Neural cell (in vitro differentiated cells): ENCODE results near the gene GRIA1. TPM values are rescaled to one million over a fixed set of nuclear protein-coding genes. Genes with fewer than 3 reads are reported as not detected.

ENCODE experiments used
- H2AFZ ChIP-seq: fragments of 200-600, 300-800 bp; sonication (generic), shearing (Covaris generic); 2 replicates; pipeline ENCODE4 v1.6.0; 2014; ENCODE audit warnings: low read depth, mild to moderate bottlenecking, antibody characterized with exemption, low read length, moderate library complexity
- H3F3A ChIP-seq: fragments of 200-600 bp; shearing (Covaris generic); 2 replicates; pipeline ENCODE4 v1.6.1; 2016; ENCODE audit warnings: mild to moderate bottlenecking, moderate library complexity, mixed read lengths, antibody characterized with exemption, low read length; ENCODE audit not compliant: insufficient read depth, poor library complexity, severe bottlenecking
- H3K27ac ChIP-seq: fragments of 200-600, 300-800 bp; sonication (generic), shearing (Covaris generic); 2 replicates; pipeline ENCODE4 v1.5.1; 2014; ENCODE audit warnings: mild to moderate bottlenecking, low read length, moderate library complexity
- H3K27me3 ChIP-seq: fragments of 300-800, 200-600 bp; sonication (generic), shearing (Covaris generic); 2 replicates; pipeline ENCODE4 v1.6.0; 2014; ENCODE audit warnings: mild to moderate bottlenecking, low read depth, low read length, moderate library complexity; ENCODE audit not compliant: insufficient read depth
- H3K36me3 ChIP-seq: fragments of 300-800, 200-600 bp; sonication (generic), shearing (Covaris generic); 2 replicates; pipeline ENCODE4 v1.5.1; 2014; ENCODE audit warnings: mild to moderate bottlenecking, antibody characterized with exemption, low read length, moderate library complexity; ENCODE audit not compliant: insufficient read depth
- H3K4me2 ChIP-seq: fragments of 300-800, 200-600 bp; sonication (generic), shearing (Covaris generic); 2 replicates; pipeline ENCODE4 v1.6.0; 2014; ENCODE audit warnings: mild to moderate bottlenecking, low read length
- H3K4me3 ChIP-seq: fragments of 300-800, 200-600 bp; sonication (generic), shearing (Covaris generic); 2 replicates; pipeline ENCODE4 v1.5.1; 2014; ENCODE audit warnings: mild to moderate bottlenecking, low read length, moderate library complexity
- H3K79me2 ChIP-seq: fragments of 200-600 bp; shearing (Covaris generic); replicated peaks from 2 replicates; pipeline ENCODE4 v1.6.0; 2014; ENCODE audit warnings: mild to moderate bottlenecking, low read length, moderate library complexity; ENCODE audit not compliant: insufficient read depth
- H3K9ac ChIP-seq: fragments of 300-800, 200-600 bp; sonication (generic), shearing (Covaris generic); 2 replicates; pipeline ENCODE4 v1.6.1; 2016; ENCODE audit warnings: mild to moderate bottlenecking, low read length, mixed read lengths
- H3K9me2 ChIP-seq: fragments of 200-600 bp; shearing (Covaris generic); 2 replicates; pipeline ENCODE4 v1.6.1; 2016; ENCODE audit warnings: mild to moderate bottlenecking, low read length, mixed read lengths; ENCODE audit not compliant: insufficient read depth
- H3K9me3 ChIP-seq: fragments of 200-600, 300-800 bp; sonication (generic), shearing (Covaris generic); 2 replicates; pipeline ENCODE4 v1.6.1; 2016; ENCODE audit warnings: mild to moderate bottlenecking, mixed run types, low read length, moderate library complexity, mixed read lengths
- H4K20me1 ChIP-seq: fragments of 200-600 bp; shearing (Covaris generic); 2 replicates; pipeline ENCODE4 v1.6.1; 2016; ENCODE audit warnings: mild to moderate bottlenecking, mixed run types; ENCODE audit not compliant: insufficient read depth
- EP300 ChIP-seq: fragments of 450-650 bp; conservative IDR thresholded peaks from 2 replicates; pipeline ENCODE4 v1.6.1; 2014; ENCODE audit warnings: antibody characterized with exemption, mild to moderate bottlenecking, moderate library complexity; ENCODE audit not compliant: poor library complexity, severe bottlenecking
- EZH2 ChIP-seq: fragments of 200-600, 300-800 bp; shearing (Covaris generic), sonication (generic); IDR thresholded peaks from 2 replicates; pipeline ENCODE4 v1.6.1; 2014; ENCODE audit warnings: antibody characterized with exemption, low read length, borderline replicate concordance, mild to moderate bottlenecking; ENCODE audit not compliant: insufficient read depth, poor library complexity, severe bottlenecking
- MXI1 ChIP-seq: fragments of 450-650 bp; conservative IDR thresholded peaks from 2 replicates; pipeline ENCODE4 v1.6.1; 2014; ENCODE audit warnings: antibody characterized with exemption, mild to moderate bottlenecking; ENCODE audit not compliant: poor library complexity, severe bottlenecking
- POLR2AphosphoS5 ChIP-seq: IDR thresholded peaks from 2 replicates; pipeline ENCODE4 v1.6.1; 2012
- RAD21 ChIP-seq: fragments of 450-650 bp; conservative IDR thresholded peaks from 2 replicates; pipeline ENCODE4 v1.6.1; 2014; ENCODE audit warnings: antibody characterized with exemption, mild to moderate bottlenecking, moderate library complexity
- SMC3 ChIP-seq: fragments of 450-650 bp; conservative IDR thresholded peaks from 2 replicates; pipeline ENCODE4 v1.6.1; 2014; ENCODE audit warnings: antibody characterized with exemption, mild to moderate bottlenecking, moderate library complexity; ENCODE audit not compliant: poor library complexity
- TAF1 ChIP-seq: IDR thresholded peaks from 2 replicates; pipeline ENCODE4 v1.6.1; 2012; ENCODE audit warnings: low read depth
- polyA plus RNA-seq: library from polyadenylated mRNA; depleted of rRNA; stranded (reverse); fragments of >200 nt; gene quantifications from 2 replicates; pipeline ENCODE4 v1.2.3, GENCODE V29; 2014
- TF ChIP-seq, protein P1 (sequence below): fragments of 450-650 bp; IDR thresholded peaks from 2 replicates; pipeline ENCODE4 v1.5.1; 2014; ENCODE audit warnings: antibody characterized with exemption, mild to moderate bottlenecking, moderate library complexity; ENCODE audit not compliant: poor library complexity, severe bottlenecking
- TF ChIP-seq, protein P2 (sequence below): IDR thresholded peaks from 2 replicates; pipeline ENCODE4 v1.6.1; 2012; ENCODE audit warnings: borderline replicate concordance

Gene GRIA1
- polyA plus RNA-seq, 1 donor from 2014 or later, result 59.6 TPM

DNA sequence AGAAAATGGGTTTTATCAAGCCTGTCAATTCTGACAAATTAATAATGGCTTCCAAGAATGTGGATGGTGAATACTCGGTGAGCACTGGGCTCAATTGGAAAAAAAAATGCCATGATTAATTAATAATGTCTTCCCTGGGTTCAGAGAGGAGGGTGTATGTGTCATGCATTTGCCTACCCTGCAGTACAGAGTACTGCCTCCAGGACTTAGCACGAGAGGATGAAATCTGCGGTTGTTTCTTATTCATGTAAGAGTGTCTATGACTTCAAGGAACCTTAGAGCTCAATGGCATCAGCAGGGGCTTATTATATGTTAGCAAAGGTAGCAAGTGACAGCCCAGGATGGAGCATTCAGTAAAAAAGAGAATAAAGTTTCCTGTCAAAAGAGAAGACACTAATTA is 132.7 kb downstream of the GRIA1 start:
- H3F3A ChIP-seq, result peaks cover 3% of the 10 kb centered on the region
- TF ChIP-seq POLR2AphosphoS5, result no peak
- TF ChIP-seq, protein P1, sequence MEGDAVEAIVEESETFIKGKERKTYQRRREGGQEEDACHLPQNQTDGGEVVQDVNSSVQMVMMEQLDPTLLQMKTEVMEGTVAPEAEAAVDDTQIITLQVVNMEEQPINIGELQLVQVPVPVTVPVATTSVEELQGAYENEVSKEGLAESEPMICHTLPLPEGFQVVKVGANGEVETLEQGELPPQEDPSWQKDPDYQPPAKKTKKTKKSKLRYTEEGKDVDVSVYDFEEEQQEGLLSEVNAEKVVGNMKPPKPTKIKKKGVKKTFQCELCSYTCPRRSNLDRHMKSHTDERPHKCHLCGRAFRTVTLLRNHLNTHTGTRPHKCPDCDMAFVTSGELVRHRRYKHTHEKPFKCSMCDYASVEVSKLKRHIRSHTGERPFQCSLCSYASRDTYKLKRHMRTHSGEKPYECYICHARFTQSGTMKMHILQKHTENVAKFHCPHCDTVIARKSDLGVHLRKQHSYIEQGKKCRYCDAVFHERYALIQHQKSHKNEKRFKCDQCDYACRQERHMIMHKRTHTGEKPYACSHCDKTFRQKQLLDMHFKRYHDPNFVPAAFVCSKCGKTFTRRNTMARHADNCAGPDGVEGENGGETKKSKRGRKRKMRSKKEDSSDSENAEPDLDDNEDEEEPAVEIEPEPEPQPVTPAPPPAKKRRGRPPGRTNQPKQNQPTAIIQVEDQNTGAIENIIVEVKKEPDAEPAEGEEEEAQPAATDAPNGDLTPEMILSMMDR, result no peak
- TF ChIP-seq SMC3, result no peak
- TF ChIP-seq EP300, result no peak
- TF ChIP-seq EZH2, result no peak
- no peak for TF ChIP-seq TAF1
- TF ChIP-seq MXI1, result no peak
- TF ChIP-seq, protein P2, sequence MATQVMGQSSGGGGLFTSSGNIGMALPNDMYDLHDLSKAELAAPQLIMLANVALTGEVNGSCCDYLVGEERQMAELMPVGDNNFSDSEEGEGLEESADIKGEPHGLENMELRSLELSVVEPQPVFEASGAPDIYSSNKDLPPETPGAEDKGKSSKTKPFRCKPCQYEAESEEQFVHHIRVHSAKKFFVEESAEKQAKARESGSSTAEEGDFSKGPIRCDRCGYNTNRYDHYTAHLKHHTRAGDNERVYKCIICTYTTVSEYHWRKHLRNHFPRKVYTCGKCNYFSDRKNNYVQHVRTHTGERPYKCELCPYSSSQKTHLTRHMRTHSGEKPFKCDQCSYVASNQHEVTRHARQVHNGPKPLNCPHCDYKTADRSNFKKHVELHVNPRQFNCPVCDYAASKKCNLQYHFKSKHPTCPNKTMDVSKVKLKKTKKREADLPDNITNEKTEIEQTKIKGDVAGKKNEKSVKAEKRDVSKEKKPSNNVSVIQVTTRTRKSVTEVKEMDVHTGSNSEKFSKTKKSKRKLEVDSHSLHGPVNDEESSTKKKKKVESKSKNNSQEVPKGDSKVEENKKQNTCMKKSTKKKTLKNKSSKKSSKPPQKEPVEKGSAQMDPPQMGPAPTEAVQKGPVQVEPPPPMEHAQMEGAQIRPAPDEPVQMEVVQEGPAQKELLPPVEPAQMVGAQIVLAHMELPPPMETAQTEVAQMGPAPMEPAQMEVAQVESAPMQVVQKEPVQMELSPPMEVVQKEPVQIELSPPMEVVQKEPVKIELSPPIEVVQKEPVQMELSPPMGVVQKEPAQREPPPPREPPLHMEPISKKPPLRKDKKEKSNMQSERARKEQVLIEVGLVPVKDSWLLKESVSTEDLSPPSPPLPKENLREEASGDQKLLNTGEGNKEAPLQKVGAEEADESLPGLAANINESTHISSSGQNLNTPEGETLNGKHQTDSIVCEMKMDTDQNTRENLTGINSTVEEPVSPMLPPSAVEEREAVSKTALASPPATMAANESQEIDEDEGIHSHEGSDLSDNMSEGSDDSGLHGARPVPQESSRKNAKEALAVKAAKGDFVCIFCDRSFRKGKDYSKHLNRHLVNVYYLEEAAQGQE, result no peak
- TF ChIP-seq RAD21, result no peak
- no peak overlapping the region for H3K4me2 ChIP-seq
- no peaks in the 10 kb centered on the region for H3K27me3 ChIP-seq
- no peak overlapping the region for H3K27ac ChIP-seq
- H3K4me3 ChIP-seq, result no peak overlapping the region
- H3K9ac ChIP-seq, result no peak overlapping the region
- H3K79me2 ChIP-seq, result no peaks in the 10 kb centered on the region
- no peaks in the 10 kb centered on the region for H3K9me2 ChIP-seq
- no peak overlapping the region for H2AFZ ChIP-seq
- no peaks in the 10 kb centered on the region for H4K20me1 ChIP-seq
- H3K36me3 ChIP-seq, result no peaks in the 10 kb centered on the region
- H3K9me3 ChIP-seq, result no peaks in the 10 kb centered on the region

DNA sequence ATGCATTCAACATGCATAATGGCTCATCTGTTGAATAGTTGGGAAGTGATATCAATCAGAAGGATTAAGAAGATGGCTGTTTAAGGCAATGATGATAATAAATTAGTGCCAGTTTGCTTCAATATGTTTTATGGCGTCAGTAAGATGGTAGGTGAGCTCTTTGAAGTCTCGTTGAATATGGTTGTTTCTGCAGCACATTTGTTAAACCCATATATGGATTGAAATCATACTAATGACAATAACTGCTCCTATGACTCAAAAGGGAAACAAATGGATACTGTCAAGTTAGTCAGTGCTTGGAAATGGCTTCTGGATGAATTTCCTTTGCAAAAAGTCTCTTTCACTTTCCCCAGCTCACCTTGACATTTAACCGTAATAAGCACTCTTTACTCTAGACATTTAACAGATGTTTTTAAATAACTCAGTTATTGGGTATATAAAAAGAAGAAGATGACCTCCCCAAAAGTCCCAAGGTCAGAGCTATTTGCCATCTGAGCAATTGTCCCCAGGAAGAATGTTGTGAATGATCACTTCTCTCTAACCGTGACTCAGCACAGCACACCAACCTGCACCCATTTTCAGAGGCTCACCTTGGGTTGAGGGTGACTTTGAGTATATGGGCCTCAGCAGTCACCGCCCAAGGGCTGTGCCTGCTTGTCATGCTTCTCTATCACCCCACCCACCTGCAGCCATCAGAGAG is 133.4 kb downstream of the GRIA1 start:
- Histone ChIP-seq H3K36me3 (no peaks in the 10 kb centered on the region), H3K27ac (no peak overlapping the region), H3K79me2 (no peaks in the 10 kb centered on the region), H4K20me1 (no peaks in the 10 kb centered on the region), H3K9me2 (no peaks in the 10 kb centered on the region), H3K4me3 (no peak overlapping the region), H3K4me2 (no peak overlapping the region), H2AFZ (no peak overlapping the region), H3K27me3 (no peaks in the 10 kb centered on the region), H3K9ac (no peak overlapping the region), H3K9me3 (no peaks in the 10 kb centered on the region), H3F3A (peaks cover 4% of the 10 kb centered on the region)
- no peak for TF ChIP-seq POLR2AphosphoS5
- TF ChIP-seq, protein P2, result no peak
- TF ChIP-seq SMC3, result no peak
- no peak for TF ChIP-seq TAF1
- no peak for TF ChIP-seq EP300
- no peak for TF ChIP-seq EZH2
- TF ChIP-seq, protein P1, result no peak
- no peak for TF ChIP-seq MXI1
- no peak for TF ChIP-seq RAD21
